ENCODE measurements around the gene ECHDC3. TPM values are rescaled to one million over a fixed set of nuclear protein-coding genes. Genes with fewer than 3 reads are reported as not detected.

The ECHDC3 gene
- total RNA-seq, 8 experiments from 2014 or later: 0.59 to 1.9 (median 1.7) TPM; not detected in 2

DNA sequence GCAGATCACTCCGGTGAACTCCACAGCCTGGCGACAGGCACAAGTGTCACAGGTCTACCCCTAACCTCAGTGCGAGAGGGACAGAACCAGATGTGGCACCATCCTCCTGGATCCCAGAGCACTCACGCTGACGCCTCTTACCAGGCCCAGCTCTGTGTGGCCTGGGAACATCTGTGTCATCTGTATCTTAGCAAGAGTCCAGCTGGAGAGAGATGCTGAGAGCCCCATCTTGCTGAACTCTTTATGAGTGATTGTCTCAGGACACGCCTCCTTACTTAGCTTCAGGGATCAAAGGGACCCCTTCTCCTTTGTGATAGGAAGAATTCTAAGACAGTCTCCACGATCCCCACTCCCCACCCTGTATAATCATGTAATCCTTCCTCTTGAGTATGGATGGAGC, 71.0 kb downstream of the ECHDC3 start:
- 0 to 100% (median 85%) methylated on average over 1 to 5 of the region's 7 CpGs; no CpG with 5 or more reads in 4 of the 10 experiments for WGBS, 10 experiments
- in situ Hi-C loops (cut with MboI; ENCODE audit: low pct_unique_long_range_greater_than_20kb in 2 of 9, low sequenced_read_pairs in 9 of 9, unreplicated experiment in 9 of 9): no loop called here
- no peak overlapping the region for H3K27ac ChIP-seq
- peaks cover 11 to 14% of the 10 kb centered on the region in 2 donors for H3K4me1 ChIP-seq (replicated peaks in 1 of 2)
- ATAC-seq (replicated peaks in 6 of 8): peak in 1 of 8 experiments; percentile 20
- H3K4me3 ChIP-seq: no peak overlapping the region

Other genes with a start within 250 kb of the ECHDC3 start
- 10 to 100 TPM in 7 of 8 experiments, 1 to 10 TPM in 1; 6.0 to 22.6 (median 16.1) TPM for gene USP6NL, start 130.7 kb upstream of the ECHDC3 start, total RNA-seq
- gene PROSER2, start 81.0 kb downstream of the ECHDC3 start, total RNA-seq: 1 to 10 TPM in 5 of 8 experiments, under 1 TPM in 2, not detected in 1; 0.71 to 5.8 (median 1.1) TPM